DOHH2 (cell line): ENCODE results near the gene IFNG-AS1.

Source experiments
- H3F3A ChIP-seq: fragments of 200-600 bp; sonication (generic), shearing (Covaris generic); 2 replicates; pipeline ENCODE4 v1.6.0; 2016; ENCODE audit warnings: antibody characterized with exemption, mild to moderate bottlenecking; ENCODE audit not compliant: control insufficient read depth, insufficient read depth
- H3K27ac ChIP-seq: fragments of 200-600 bp; sonication (generic); 2 replicates; pipeline ENCODE4 v1.5.1; 2014; ENCODE audit warnings: low read depth, mild to moderate bottlenecking, low read length, moderate library complexity
- H3K27me3 ChIP-seq: fragments of 200-600 bp; sonication (generic); 2 replicates; pipeline ENCODE4 v1.6.1; 2014; ENCODE audit warnings: mild to moderate bottlenecking, low read length, mixed read lengths; ENCODE audit not compliant: control insufficient read depth
- H3K36me3 ChIP-seq: fragments of 200-600 bp; sonication (generic); 2 replicates; pipeline ENCODE4 v1.6.1; 2014; ENCODE audit warnings: mild to moderate bottlenecking, low read length, moderate library complexity, mixed read lengths; ENCODE audit not compliant: control insufficient read depth
- H3K4me1 ChIP-seq: fragments of 200-600 bp; sonication (generic); 2 replicates; pipeline ENCODE4 v1.6.1; 2014; ENCODE audit warnings: mild to moderate bottlenecking, low read length, mixed read lengths; ENCODE audit not compliant: control insufficient read depth
- H3K4me2 ChIP-seq: fragments of 200-600 bp; sonication (generic); 2 replicates; pipeline ENCODE4 v1.6.0; 2014; ENCODE audit warnings: mild to moderate bottlenecking, low read length, moderate library complexity
- H3K4me3 ChIP-seq: fragments of 200-600 bp; sonication (generic); 2 replicates; pipeline ENCODE4 v1.5.1; 2014; ENCODE audit warnings: mild to moderate bottlenecking, low read length, mixed read lengths
- H3K79me2 ChIP-seq: fragments of 200-600 bp; sonication (generic); 2 replicates; pipeline ENCODE4 v1.6.1; 2014; ENCODE audit warnings: mild to moderate bottlenecking, low read length, mixed read lengths; ENCODE audit not compliant: control insufficient read depth
- H3K9me2 ChIP-seq: fragments of 200-600 bp; sonication (generic); replicated peaks from 2 replicates; pipeline ENCODE4 v1.6.1; 2014; ENCODE audit warnings: mild to moderate bottlenecking, low read length, mixed read lengths; ENCODE audit not compliant: control insufficient read depth
- H3K9me3 ChIP-seq: fragments of 200-600 bp; sonication (generic); 2 replicates; pipeline ENCODE4 v1.6.1; 2014; ENCODE audit warnings: antibody characterized with exemption, low read length, mixed read lengths; ENCODE audit not compliant: control insufficient read depth, insufficient read depth
- H4K20me1 ChIP-seq: fragments of 200-600 bp; sonication (generic); 2 replicates; pipeline ENCODE4 v1.6.0; 2014; ENCODE audit warnings: low read depth, mild to moderate bottlenecking, antibody characterized with exemption, low read length, moderate library complexity; ENCODE audit not compliant: control insufficient read depth, insufficient read depth
- EZH2phosphoT487 ChIP-seq: fragments of 200-600 bp; sonication (generic); IDR thresholded peaks from 2 replicates; pipeline ENCODE4 v1.6.1; 2017; ENCODE audit warnings: borderline replicate concordance, mild to moderate bottlenecking, antibody characterized with exemption, low read length, moderate library complexity, mixed read lengths
- TF ChIP-seq, protein P1 (sequence below): fragments of 200-600 bp; sonication (generic); IDR thresholded peaks from one replicate; pipeline ENCODE4 v1.5.1; 2014; ENCODE audit warnings: antibody characterized with exemption, mild to moderate bottlenecking, low read depth, low read length; ENCODE audit not compliant: poor library complexity, severe bottlenecking

Gene IFNG-AS1

DNA sequence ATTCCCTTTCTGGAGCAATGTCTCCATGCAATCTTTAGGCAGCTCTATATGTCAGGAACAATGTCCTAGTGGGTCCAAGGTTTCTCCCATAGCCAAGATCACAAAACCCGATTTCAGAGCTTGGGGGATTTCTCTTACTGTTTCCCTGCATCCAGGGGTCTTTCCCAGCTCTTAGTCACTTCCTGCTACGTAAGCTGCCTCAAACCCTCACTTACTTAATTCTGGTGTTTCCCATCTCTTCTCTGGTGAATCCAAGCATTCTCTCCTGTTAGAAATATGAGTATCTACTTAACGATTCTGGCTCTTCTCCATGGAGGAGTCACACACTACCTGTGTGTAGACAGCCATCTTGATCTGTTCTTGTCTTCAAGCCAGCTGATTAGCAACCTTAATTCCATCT is 80.0 kb downstream of the IFNG-AS1 start:
- H3K36me3 ChIP-seq, result no peaks in the 10 kb centered on the region
- H3K79me2 ChIP-seq, result no peaks in the 10 kb centered on the region
- no peak overlapping the region for H3K4me2 ChIP-seq
- no peak overlapping the region for H3K4me3 ChIP-seq
- H3F3A ChIP-seq, result no peaks in the 10 kb centered on the region
- peaks cover 16% of the 10 kb centered on the region for H3K4me1 ChIP-seq
- no peaks in the 10 kb centered on the region for H3K9me2 ChIP-seq
- TF ChIP-seq, protein P1, sequence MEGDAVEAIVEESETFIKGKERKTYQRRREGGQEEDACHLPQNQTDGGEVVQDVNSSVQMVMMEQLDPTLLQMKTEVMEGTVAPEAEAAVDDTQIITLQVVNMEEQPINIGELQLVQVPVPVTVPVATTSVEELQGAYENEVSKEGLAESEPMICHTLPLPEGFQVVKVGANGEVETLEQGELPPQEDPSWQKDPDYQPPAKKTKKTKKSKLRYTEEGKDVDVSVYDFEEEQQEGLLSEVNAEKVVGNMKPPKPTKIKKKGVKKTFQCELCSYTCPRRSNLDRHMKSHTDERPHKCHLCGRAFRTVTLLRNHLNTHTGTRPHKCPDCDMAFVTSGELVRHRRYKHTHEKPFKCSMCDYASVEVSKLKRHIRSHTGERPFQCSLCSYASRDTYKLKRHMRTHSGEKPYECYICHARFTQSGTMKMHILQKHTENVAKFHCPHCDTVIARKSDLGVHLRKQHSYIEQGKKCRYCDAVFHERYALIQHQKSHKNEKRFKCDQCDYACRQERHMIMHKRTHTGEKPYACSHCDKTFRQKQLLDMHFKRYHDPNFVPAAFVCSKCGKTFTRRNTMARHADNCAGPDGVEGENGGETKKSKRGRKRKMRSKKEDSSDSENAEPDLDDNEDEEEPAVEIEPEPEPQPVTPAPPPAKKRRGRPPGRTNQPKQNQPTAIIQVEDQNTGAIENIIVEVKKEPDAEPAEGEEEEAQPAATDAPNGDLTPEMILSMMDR, result no peak
- no peak for TF ChIP-seq EZH2phosphoT487
- H3K9me3 ChIP-seq, result no peaks in the 10 kb centered on the region
- H3K27ac ChIP-seq, result no peak overlapping the region
- H3K27me3 ChIP-seq, result no peaks in the 10 kb centered on the region
- H4K20me1 ChIP-seq, result no peaks in the 10 kb centered on the region
